ENCODE measurements around the gene CRIM1. TPM values are rescaled to one million over a fixed set of nuclear protein-coding genes. Genes with fewer than 3 reads are reported as not detected.

CRIM1 gene
- total RNA-seq, 2 donors from 2014 or later, result 217 to 465 TPM

DNA sequence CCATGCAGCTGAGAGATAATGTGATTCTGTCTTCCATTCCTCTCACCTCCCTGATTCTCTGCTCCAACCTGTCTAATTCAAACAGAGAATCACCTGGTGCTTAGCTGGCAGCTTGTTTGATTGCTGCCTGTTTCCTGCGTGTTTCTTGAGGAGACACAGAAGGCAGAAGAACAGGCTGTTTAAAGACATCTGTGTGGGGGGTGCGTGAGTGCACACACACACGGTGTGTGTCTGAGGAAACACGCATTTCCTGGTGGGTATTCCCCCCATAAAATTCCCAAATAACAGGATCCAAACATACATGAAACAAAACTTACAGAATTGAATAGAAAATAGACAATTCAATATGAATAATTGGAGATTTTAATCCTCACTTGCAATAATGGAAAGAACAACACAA, 29.3 kb upstream of the CRIM1 start:
- TF ChIP-seq, protein P1, sequence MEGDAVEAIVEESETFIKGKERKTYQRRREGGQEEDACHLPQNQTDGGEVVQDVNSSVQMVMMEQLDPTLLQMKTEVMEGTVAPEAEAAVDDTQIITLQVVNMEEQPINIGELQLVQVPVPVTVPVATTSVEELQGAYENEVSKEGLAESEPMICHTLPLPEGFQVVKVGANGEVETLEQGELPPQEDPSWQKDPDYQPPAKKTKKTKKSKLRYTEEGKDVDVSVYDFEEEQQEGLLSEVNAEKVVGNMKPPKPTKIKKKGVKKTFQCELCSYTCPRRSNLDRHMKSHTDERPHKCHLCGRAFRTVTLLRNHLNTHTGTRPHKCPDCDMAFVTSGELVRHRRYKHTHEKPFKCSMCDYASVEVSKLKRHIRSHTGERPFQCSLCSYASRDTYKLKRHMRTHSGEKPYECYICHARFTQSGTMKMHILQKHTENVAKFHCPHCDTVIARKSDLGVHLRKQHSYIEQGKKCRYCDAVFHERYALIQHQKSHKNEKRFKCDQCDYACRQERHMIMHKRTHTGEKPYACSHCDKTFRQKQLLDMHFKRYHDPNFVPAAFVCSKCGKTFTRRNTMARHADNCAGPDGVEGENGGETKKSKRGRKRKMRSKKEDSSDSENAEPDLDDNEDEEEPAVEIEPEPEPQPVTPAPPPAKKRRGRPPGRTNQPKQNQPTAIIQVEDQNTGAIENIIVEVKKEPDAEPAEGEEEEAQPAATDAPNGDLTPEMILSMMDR (IDR thresholded peaks at IDR 0.05), result no peak
- no peaks in the 10 kb centered on the region for H3K9me3 ChIP-seq
- H3K36me3 ChIP-seq, result no peaks in the 10 kb centered on the region
- ATAC-seq (ENCODE audit: insufficient number of reproducible peaks, low FRiP score, low read depth) (no peak), DNase-seq (ENCODE audit: low spot score) (no peak)
- peaks cover 0 to 2% of the 10 kb centered on the region in 2 donors for H3K4me1 ChIP-seq (ENCODE audit: control insufficient read depth in 1 of 2, low read depth in 2 of 2)
- H3K27me3 ChIP-seq (replicated peaks; ENCODE audit: insufficient read depth), result no peaks in the 10 kb centered on the region
- no peak overlapping the region for H3K4me3 ChIP-seq
- H3K27ac ChIP-seq, result no peak overlapping the region

DNA sequence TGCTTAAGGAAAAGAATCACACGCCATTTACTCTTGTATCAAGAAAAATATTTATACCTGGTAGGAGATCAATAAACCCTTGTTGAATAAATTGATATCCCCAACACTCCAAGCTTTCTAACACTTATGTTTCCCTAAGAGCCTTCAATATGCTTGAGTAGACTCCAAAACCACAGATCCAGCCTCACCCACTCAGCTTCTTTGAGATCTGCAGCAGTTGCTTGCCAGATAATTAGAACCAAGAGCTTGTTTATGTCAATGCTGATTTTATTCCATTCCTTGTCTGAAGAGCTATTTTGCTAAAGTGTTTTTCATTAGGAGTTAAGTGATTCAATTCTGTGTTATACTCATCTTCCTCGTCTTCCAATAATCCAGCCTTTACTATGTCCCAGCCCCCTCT, 26.3 kb upstream of the CRIM1 start:
- DNase-seq (ENCODE audit: low spot score) (no peak), ATAC-seq (ENCODE audit: insufficient number of reproducible peaks, low FRiP score, low read depth) (no peak)
- TF ChIP-seq, protein P1 (IDR thresholded peaks at IDR 0.05), result no peak
- Histone ChIP-seq H3K27me3 (replicated peaks; ENCODE audit: insufficient read depth) (no peaks in the 10 kb centered on the region), H3K27ac (no peak overlapping the region), H3K4me1 (ENCODE audit: control insufficient read depth in 1 of 2, low read depth in 2 of 2) (peaks cover 0 to 2% of the 10 kb centered on the region in 2 donors), H3K36me3 (no peaks in the 10 kb centered on the region), H3K4me3 (no peak overlapping the region), H3K9me3 (no peaks in the 10 kb centered on the region)

DNA sequence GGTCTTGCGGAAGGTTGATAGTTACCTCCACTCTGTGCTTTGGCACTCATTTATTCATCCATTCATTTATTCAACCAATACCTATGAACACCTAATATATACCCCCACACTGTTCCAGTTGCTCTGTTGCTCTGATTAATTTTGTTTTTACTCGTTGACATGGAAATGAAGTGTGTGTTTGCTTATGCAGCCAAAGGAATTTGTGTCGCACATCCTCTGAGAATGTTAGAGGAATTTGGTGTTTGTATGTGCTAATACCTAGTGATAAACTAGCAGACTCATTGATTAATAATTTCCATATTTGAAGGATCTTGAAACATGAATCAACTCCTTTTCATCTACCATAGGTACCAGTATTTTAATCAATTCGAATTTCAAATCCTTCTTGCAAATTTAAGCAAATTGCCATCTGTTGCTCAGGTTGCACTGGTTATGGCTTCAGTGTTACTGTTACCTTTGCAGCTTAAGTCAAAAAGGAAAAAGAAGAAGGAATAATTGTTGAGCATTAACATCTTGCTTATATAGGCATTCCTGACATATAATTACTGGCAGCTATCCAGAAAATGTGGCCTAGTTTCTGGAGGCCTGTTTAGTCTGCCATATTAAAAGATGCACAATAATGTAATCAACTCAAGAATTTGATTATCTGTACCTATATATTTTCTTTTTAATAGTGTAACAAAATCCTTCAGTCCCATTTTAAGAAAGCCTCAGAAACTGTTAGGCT, 25.7 kb upstream of the CRIM1 start:
- peaks cover 0 to 2% of the 10 kb centered on the region in 2 donors for H3K4me1 ChIP-seq (ENCODE audit: control insufficient read depth in 1 of 2, low read depth in 2 of 2)
- H3K9me3 ChIP-seq, result no peaks in the 10 kb centered on the region
- no peak for DNase-seq (ENCODE audit: low spot score)
- TF ChIP-seq, protein P1 (IDR thresholded peaks at IDR 0.05), result no peak
- H3K27me3 ChIP-seq (replicated peaks; ENCODE audit: insufficient read depth), result no peaks in the 10 kb centered on the region
- H3K27ac ChIP-seq, result no peak overlapping the region
- ATAC-seq (ENCODE audit: insufficient number of reproducible peaks, low FRiP score, low read depth), result no peak
- no peaks in the 10 kb centered on the region for H3K36me3 ChIP-seq
- no peak overlapping the region for H3K4me3 ChIP-seq

DNA sequence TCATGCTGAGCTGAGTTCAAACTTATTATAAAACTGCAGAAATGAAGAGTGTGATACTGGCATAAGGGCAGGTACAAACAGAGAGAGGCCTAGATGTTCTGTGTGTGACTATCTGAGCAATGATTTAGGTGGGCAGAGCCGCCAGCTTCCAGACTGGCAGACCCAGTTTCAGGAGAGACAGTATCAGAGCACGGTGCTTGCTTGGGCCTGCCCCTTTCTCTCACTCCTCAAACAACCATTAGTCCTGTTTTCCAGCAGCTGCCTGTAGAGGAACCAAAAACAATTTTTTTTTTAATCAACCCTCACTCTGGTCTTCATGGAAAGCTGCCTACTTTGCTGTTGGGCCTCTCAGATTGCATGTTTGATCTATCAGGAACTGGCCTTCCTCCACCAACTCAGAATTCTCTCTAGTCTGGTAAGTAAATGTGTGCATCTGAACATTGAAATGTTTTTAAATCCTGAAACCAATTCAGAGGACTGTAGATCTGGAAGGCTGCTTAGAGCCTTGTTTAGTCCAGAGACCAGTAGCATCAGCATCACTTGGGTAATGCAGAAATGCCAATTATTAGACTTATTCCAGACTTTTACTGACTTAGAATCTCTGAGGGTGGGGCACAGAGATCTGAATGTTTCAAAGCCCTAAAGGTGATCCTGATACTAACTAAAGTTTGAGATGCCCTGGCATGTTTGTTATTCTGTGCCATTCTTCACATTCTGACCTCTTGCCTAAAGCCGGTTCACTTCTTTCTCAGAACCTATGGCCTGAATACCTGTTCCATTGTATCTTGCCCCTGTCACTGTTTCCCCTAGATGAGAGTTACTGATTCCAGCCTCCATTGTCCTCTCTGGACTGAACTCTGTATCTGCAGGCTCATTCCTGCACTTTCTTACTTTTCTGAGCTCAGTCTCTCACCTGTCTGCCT, 24.8 kb upstream of the CRIM1 start:
- no peaks in the 10 kb centered on the region for H3K27me3 ChIP-seq (replicated peaks; ENCODE audit: insufficient read depth)
- H3K36me3 ChIP-seq, result no peaks in the 10 kb centered on the region
- no peak overlapping the region for H3K4me3 ChIP-seq
- DNase-seq (ENCODE audit: low spot score) (no peak), ATAC-seq (ENCODE audit: insufficient number of reproducible peaks, low FRiP score, low read depth) (no peak)
- peaks cover 0 to 2% of the 10 kb centered on the region in 2 donors for H3K4me1 ChIP-seq (ENCODE audit: control insufficient read depth in 1 of 2, low read depth in 2 of 2)
- no peaks in the 10 kb centered on the region for H3K9me3 ChIP-seq
- no peak overlapping the region for H3K27ac ChIP-seq
- TF ChIP-seq, protein P1 (IDR thresholded peaks at IDR 0.05), result no peak

DNA sequence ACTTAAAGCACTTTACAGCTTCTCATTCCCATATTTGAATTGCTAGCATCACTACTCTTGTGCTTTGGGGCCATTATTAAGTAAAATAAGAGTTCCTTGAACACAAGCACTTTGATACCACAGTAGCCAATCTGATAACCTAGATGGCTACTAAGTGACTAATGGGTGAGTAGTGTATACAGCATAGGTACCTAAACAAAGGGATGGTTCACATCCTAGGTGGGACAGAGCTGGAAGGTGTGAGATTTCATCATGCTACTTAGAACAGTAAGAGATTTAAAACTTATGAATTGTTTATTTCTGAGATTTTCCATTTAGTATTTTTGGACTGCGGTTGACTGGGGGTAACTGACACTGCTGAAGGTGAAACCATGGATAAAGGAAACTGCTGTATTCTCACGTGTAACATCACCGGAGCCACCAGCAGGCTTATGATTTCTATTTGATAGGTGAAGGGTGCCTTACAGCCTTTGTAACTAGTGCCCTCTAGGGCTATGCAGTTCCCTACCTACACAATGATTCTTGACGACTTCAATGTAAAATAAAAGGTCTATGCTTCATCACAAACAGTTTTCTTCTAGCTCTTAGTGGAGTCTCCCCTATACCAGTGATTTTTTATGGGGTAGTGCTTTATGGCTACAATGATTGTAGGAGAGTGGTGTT, 22.1 kb upstream of the CRIM1 start:
- no peak overlapping the region for H3K27ac ChIP-seq
- H3K27me3 ChIP-seq (replicated peaks; ENCODE audit: insufficient read depth), result no peaks in the 10 kb centered on the region
- H3K36me3 ChIP-seq, result no peaks in the 10 kb centered on the region
- ATAC-seq (ENCODE audit: insufficient number of reproducible peaks, low FRiP score, low read depth) (no peak), DNase-seq (ENCODE audit: low spot score) (no peak)
- H3K4me3 ChIP-seq, result no peak overlapping the region
- TF ChIP-seq, protein P1 (IDR thresholded peaks at IDR 0.05), result no peak
- H3K4me1 ChIP-seq (ENCODE audit: control insufficient read depth in 1 of 2, low read depth in 2 of 2), result peaks cover 0 to 2% of the 10 kb centered on the region in 2 donors
- H3K9me3 ChIP-seq, result no peaks in the 10 kb centered on the region

Measured in thoracic aorta (tissue), 2 donors.